H1 (cell line): Measurements from ENCODE around the gene CD69. TPM values are rescaled to one million over a fixed set of nuclear protein-coding genes. Genes with fewer than 3 reads are reported as not detected.
A peak's percentile ranks its signal among the peaks of the same experiment; 100 is the strongest.

Experiments used
- CTCF ChIA-PET: fragments of 300-600 bp; sonication (Branson Sonifier 250); formaldehyde crosslinking; loops from one replicate; lab custom pipeline; 2021; ENCODE audit not compliant: partially characterized antibody; lab: Charles Lee
- POLR2A ChIA-PET: fragments of 300-600 bp; sonication (Branson Sonifier 250); formaldehyde crosslinking; loops from one replicate; lab custom pipeline; 2021; ENCODE audit warnings: inconsistent platforms; ENCODE audit not compliant: partially characterized antibody; lab: Charles Lee
- DNase-seq, 2 experiments: peaks; one replicate each; pipeline versions ENCODE4 v3.0.0 to v3.0.0-alpha.2; 2010 to 2022; ENCODE audit warnings: low spot score in 2 of 2, low read depth in 1 of 2, mixed read lengths in 1 of 2
- FAIRE-seq: peaks from 2 replicates; lab custom pipeline; 2011; peaks lifted over from hg19 to GRCh38; lab: Jason Lieb, UNC
- H2AFZ ChIP-seq: 2 replicates; pipeline ENCODE4 v1.8.1; 2012; ENCODE audit warnings: low read length, inconsistent platforms
- H2AK5ac ChIP-seq: 2 replicates; pipeline ENCODE4 v1.6.1; 2013; ENCODE audit warnings: low read depth, low read length
- H2BK120ac ChIP-seq: replicated peaks from 2 replicates; pipeline ENCODE3; 2013; ENCODE audit warnings: low read depth, low read length, inconsistent platforms
- H2BK12ac ChIP-seq: 2 replicates; pipeline ENCODE4 v1.6.1; 2013; ENCODE audit warnings: low read depth, low read length
- H2BK15ac ChIP-seq: 2 replicates; pipeline ENCODE4 v1.6.1; 2013; ENCODE audit warnings: low read length
- H2BK20ac ChIP-seq: 2 replicates; pipeline ENCODE4 v1.6.1; 2013; ENCODE audit warnings: low read length
- H2BK5ac ChIP-seq: 2 replicates; pipeline ENCODE4 v1.6.1; 2013; ENCODE audit warnings: low read depth, low read length
- H3K14ac ChIP-seq: 2 replicates; pipeline ENCODE4 v1.6.1; 2013; ENCODE audit warnings: inconsistent platforms; ENCODE audit not compliant: insufficient read length
- H3K18ac ChIP-seq: 2 replicates; pipeline ENCODE4 v1.6.1; 2013; ENCODE audit warnings: low read length; ENCODE audit errors: extremely low read depth
- H3K23ac ChIP-seq: 2 replicates; pipeline ENCODE4 v1.6.1; 2013; ENCODE audit warnings: inconsistent platforms; ENCODE audit not compliant: insufficient read length
- H3K23me2 ChIP-seq: 2 replicates; pipeline ENCODE4 v1.6.1; 2013; ENCODE audit warnings: low read depth, low read length
- H3K27ac ChIP-seq: 2 replicates; pipeline ENCODE4 v1.6.1; 2011; ENCODE audit warnings: low read depth, low read length, inconsistent platforms
- H3K27me3 ChIP-seq, 4 experiments: replicated peaks in 1 of 4; 1 replicate in 1 of 4; 2 replicates in 3 of 4; pipeline versions ENCODE4 v1.6.1 to v1.8.1; 2011 to 2013; ENCODE audit warnings: low read length in 3 of 4, mild to moderate bottlenecking in 3 of 4, inconsistent platforms in 2 of 4, mixed read lengths in 2 of 4, moderate library complexity in 1 of 4; ENCODE audit not compliant: control insufficient read depth in 3 of 4, insufficient read depth in 3 of 4; ENCODE audit errors: extremely low read depth in 1 of 4
- H3K36me3 ChIP-seq, 4 experiments: 2 replicates each; pipeline versions ENCODE4 v1.6.1 to v1.8.1; 2011 to 2013; ENCODE audit warnings: mild to moderate bottlenecking in 4 of 4, low read length in 3 of 4, moderate library complexity in 2 of 4, control low read depth in 1 of 4, inconsistent platforms in 1 of 4; ENCODE audit not compliant: insufficient read depth in 4 of 4, control insufficient read depth in 2 of 4
- H3K4ac ChIP-seq: replicated peaks from 2 replicates; pipeline ENCODE3; 2013; ENCODE audit warnings: low read length, low read depth, mixed read lengths, inconsistent platforms; ENCODE audit not compliant: insufficient read length
- H3K4me1 ChIP-seq, 4 experiments: replicated peaks in 1 of 4; 1 replicate in 1 of 4; 2 replicates in 3 of 4; pipeline versions ENCODE4 v1.6.1 to v1.8.1; 2011 to 2013; ENCODE audit warnings: low read length in 3 of 4, inconsistent platforms in 2 of 4, mixed read lengths in 1 of 4; ENCODE audit not compliant: insufficient read depth in 4 of 4, control insufficient read depth in 3 of 4
- H3K4me2 ChIP-seq, 2 experiments: 2 replicates each; pipeline versions ENCODE4 v1.6.1 to v1.8.1; 2011 to 2013; ENCODE audit warnings: low read depth in 2 of 2, low read length in 2 of 2, control low read depth in 1 of 2, inconsistent platforms in 1 of 2, mild to moderate bottlenecking in 1 of 2; ENCODE audit not compliant: insufficient read depth in 1 of 2
- H3K4me3 ChIP-seq, 4 experiments: fragments of 200-600, 300-600 bp in 1 of 4; sonication (generic), shearing (Covaris generic), sonication (Bioruptor Twin) in 1 of 4; 2 replicates each; pipeline versions ENCODE4 v1.5.1 to v1.8.1; 2011 to 2016; ENCODE audit warnings: low read length in 4 of 4, low read depth in 3 of 4, control low read depth in 2 of 4, inconsistent platforms in 2 of 4, mild to moderate bottlenecking in 2 of 4, mixed read lengths in 1 of 4, moderate library complexity in 1 of 4; ENCODE audit not compliant: insufficient read depth in 2 of 4; ENCODE audit errors: extremely low read depth in 1 of 4
- H3K56ac ChIP-seq: replicated peaks from 2 replicates; pipeline ENCODE3; 2013; ENCODE audit warnings: low read depth, mild to moderate bottlenecking, mixed read lengths, low read length, inconsistent platforms; ENCODE audit not compliant: insufficient read length
- H3K79me1 ChIP-seq: 2 replicates; pipeline ENCODE4 v1.6.1; 2013; ENCODE audit warnings: low read depth, low read length, control low read depth
- H3K79me2 ChIP-seq, 2 experiments: 2 replicates each; pipeline versions ENCODE4 v1.6.1 to v1.8.1; 2012 to 2013; ENCODE audit warnings: low read length in 2 of 2, mild to moderate bottlenecking in 2 of 2, inconsistent platforms in 1 of 2; ENCODE audit not compliant: insufficient read depth in 2 of 2, control insufficient read depth in 1 of 2
- H3K9ac ChIP-seq, 4 experiments: replicated peaks in 1 of 4; 1 replicate in 1 of 4; 2 replicates in 3 of 4; pipeline versions ENCODE4 v1.6.1 to v1.8.1; 2011 to 2013; ENCODE audit warnings: low read depth in 3 of 4, low read length in 3 of 4, control low read depth in 2 of 4, mild to moderate bottlenecking in 2 of 4, moderate library complexity in 2 of 4, inconsistent platforms in 1 of 4; ENCODE audit errors: extremely low read depth in 1 of 4
- H3K9me3 ChIP-seq, 2 experiments: 2 replicates each; pipeline versions ENCODE4 v1.6.1 to v1.8.1; 2012 to 2013; ENCODE audit warnings: mild to moderate bottlenecking in 2 of 2, moderate library complexity in 2 of 2, control low read depth in 1 of 2, inconsistent platforms in 1 of 2, low read depth in 1 of 2, low read length in 1 of 2, mixed read lengths in 1 of 2; ENCODE audit not compliant: insufficient read depth in 2 of 2
- H4K20me1 ChIP-seq, 2 experiments: replicated peaks in 1 of 2; 2 replicates each; pipeline versions ENCODE3 to v1.8.1; 2011 to 2013; ENCODE audit warnings: inconsistent platforms in 2 of 2, low read length in 2 of 2, mild to moderate bottlenecking in 1 of 2; ENCODE audit not compliant: insufficient read depth in 2 of 2, control insufficient read depth in 1 of 2
- H4K5ac ChIP-seq: 2 replicates; pipeline ENCODE4 v1.6.1; 2013; ENCODE audit warnings: low read length, low read depth, mixed read lengths, inconsistent platforms; ENCODE audit not compliant: insufficient read length
- H4K8ac ChIP-seq: 2 replicates; pipeline ENCODE4 v1.8.0; 2013; ENCODE audit warnings: mild to moderate bottlenecking, moderate library complexity, low read length, inconsistent platforms; ENCODE audit not compliant: insufficient read depth; ENCODE audit errors: extremely low read depth
- H4K91ac ChIP-seq: replicated peaks from 2 replicates; pipeline ENCODE3; 2013; ENCODE audit warnings: low read length, mixed read lengths, inconsistent platforms; ENCODE audit not compliant: insufficient read length
- WGBS, 2 experiments: shearing (Covaris generic) in 1 of 2; methylation state at CpG; one replicate each; pipeline versions ENCODE4 v1.1.6 to v1.1.7; 2013 to 2015; ENCODE audit warnings: low lambda C conversion rate in 2 of 2, mixed read lengths in 2 of 2, inconsistent platforms in 1 of 2, low coverage in 1 of 2, missing lambda C conversion rate in 1 of 2; ENCODE audit not compliant: insufficient replicate concordance in 2 of 2, insufficient coverage in 1 of 2, insufficient read length in 1 of 2; ENCODE audit errors: extremely low coverage in 1 of 2, missing lambda C conversion rate in 1 of 2; 5-methylcytosine and 5-hydroxymethylcytosine counted together
- polyA plus RNA-seq, 7 experiments: library from polyadenylated mRNA; depleted of rRNA in 3 of 7; stranded (reverse) in 5 of 7; unstranded in 2 of 7; fragments of >200 nt in 5 of 7; fragments of 200-250 nt in 2 of 7; gene quantifications; 1 replicate in 5 of 7; 2 replicates in 1 of 7; 4 replicates in 1 of 7; pipeline versions ENCODE4 v1.2.1 to v1.2.3, GENCODE V29; 2011 to 2013; ENCODE audit warnings: missing spikeins in 2 of 7, mixed read lengths in 2 of 7
- total RNA-seq: library from RNA; stranded (reverse); fragmentation: NEBNext Ultra II Directional; extraction: Animal tissue kit (Norgen Biotek cat#: 25700); gene quantifications from 2 replicates; pipeline ENCODE4 v1.2.1, GENCODE V29; 2021

The CD69 gene
- total and polyA plus RNA-seq, 2 of the 8 experiments (the other 6 are each of a cell fraction or from before 2014, with no cell fraction given) = not detected

DNA sequence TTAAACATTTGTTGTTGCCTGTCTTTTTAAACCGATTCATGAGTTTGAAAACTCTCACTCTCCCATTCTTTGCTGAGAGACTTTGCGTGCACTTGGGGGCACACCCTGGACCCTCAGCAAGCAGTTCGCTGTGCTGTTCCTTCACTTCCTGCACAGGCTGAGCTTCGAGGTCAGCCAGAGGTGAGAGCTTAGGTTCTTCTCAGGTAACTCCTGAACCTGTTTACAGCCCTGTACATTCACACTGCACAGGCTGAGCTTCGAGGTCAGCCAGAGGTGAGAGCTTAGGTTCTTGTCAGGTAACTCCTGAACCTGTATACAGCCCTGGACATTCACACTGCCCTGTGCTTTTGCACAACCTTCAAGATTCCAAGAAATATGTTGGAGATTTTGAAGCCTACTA lies 18.0 kb downstream of the CD69 start:
- FAIRE-seq = no peak
- Histone ChIP-seq H3K23me2 (no peaks in the 10 kb centered on the region), H2BK5ac (no peak overlapping the region), H4K20me1 (no peaks in the 10 kb centered on the region), H3K4me3 (no peak overlapping the region), H3K4me1 (no peaks in the 10 kb centered on the region), H3K9ac (no peak overlapping the region), H3K9me3 (no peaks in the 10 kb centered on the region), H2AFZ (peak overlapping the region; percentile 36; the same call in 1 of the 2 replicates), H2BK120ac (no peak overlapping the region), H3K18ac (no peak overlapping the region), H3K56ac (no peak overlapping the region), H3K14ac (no peak overlapping the region), H4K8ac (no peak overlapping the region), H4K91ac (no peak overlapping the region), H3K4ac (no peak overlapping the region), H3K79me1 (no peaks in the 10 kb centered on the region), H3K23ac (no peak overlapping the region), H3K27me3 (no peaks in the 10 kb centered on the region), H3K4me2 (no peak overlapping the region), H3K36me3 (no peaks in the 10 kb centered on the region), H3K79me2 (no peaks in the 10 kb centered on the region), H2BK15ac (no peak overlapping the region; the same call in 1 of the 2 replicates), H2BK12ac (0 out of 2 replicates have a peak overlapping the region, but pooled peaks have one; percentile 35), H2BK20ac (no peak overlapping the region), H2AK5ac (no peak overlapping the region), H3K27ac (no peak overlapping the region), H4K5ac (no peak overlapping the region)
- no peak for DNase-seq
- WGBS, 2 experiments = 85% methylated on average over 5 of the region's 5 CpGs; no CpG with 5 or more reads in 1 of the 2 experiments
- POLR2A ChIA-PET = interaction anchor here (1.1 kb wide), 1 partner anchor 154 kb away, joined by 3 read pairs; no protein-coding TSS in a partner anchor
- CTCF ChIA-PET = interaction anchor here (0.6 to 2.3 kb wide), 43 partner anchors 8 to 522 kb away, joined by 3 to 24 read pairs (median 4); partner anchors contain the start of genes CD69 and CLECL1
